ENCODE results near the gene ZFAND2A. TPM values are rescaled to one million over a fixed set of nuclear protein-coding genes. Genes with fewer than 3 reads are reported as not detected.
"Not testable (repeated sequence)": the region's sequence is repeated elsewhere in the genome, so short reads cannot be mapped to it uniquely, and the experiment has no call there.

Gene ZFAND2A
- total RNA-seq, 1 donor from 2014 or later = 23.5 TPM

GRCh38 chr7:1175967-1176851 is 16.2 kb upstream of the ZFAND2A start:
- DNase-seq (ENCODE audit: extremely low read depth, low read depth, low spot score) = no peak

- no peak for DNase-seq (ENCODE audit: extremely low read depth, low read depth, low spot score)
Measured at GRCh38 chr7:1175597-1175966, 15.6 kb upstream of the ZFAND2A start.

GRCh38 chr7:1174881-1175596 is 15.0 kb upstream of the ZFAND2A start:
- no peak for DNase-seq (ENCODE audit: extremely low read depth, low read depth, low spot score)

DNA sequence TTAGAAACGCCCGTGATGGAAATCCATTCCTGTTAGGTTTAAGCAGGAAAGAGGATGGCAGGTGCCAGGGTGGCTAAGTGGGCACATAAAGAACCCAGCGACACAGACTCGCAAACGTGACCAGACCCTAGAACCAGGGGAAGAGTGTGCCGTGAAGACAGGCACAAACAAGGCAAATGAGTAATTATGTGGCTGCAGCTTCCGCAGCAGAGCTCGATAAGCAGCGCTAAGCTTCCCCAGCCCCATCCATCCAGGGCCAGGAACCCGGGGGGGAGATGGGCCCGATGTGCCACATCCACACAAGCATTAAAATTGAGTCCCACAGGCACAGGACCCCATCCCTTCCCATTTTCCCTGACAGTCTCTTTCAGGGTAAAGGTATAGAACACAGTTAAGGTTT is 14.0 kb upstream of the ZFAND2A start:
- DNase-seq (ENCODE audit: extremely low read depth, low read depth, low spot score) = no peak

GRCh38 chr7:1172666-1173523 is 12.9 kb upstream of the ZFAND2A start:
- no peak for DNase-seq (ENCODE audit: extremely low read depth, low read depth, low spot score)

DNA sequence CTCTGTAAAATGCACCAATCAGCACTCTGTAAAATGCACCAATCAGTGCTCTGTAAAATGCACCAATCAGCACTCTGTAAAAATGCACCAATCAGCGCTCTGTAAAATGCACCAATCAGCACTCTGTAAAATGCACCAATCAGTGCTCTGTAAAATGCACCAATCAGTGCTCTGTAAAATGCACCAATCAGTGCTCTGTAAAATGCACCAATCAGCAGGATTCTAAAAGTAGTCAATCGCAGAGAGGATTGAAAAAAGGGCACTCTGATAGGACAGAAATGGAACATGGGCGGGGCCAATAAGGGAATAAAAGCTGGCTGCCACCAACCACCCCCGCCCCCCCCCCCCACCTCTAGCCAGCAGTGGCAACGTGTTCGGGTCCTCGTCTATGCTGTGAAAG is 11.5 kb upstream of the ZFAND2A start:
- not testable (repeated sequence) for DNase-seq (ENCODE audit: extremely low read depth, low read depth, low spot score)

GRCh38 chr7:1170741-1171501 is 10.9 kb upstream of the ZFAND2A start:
- DNase-seq (ENCODE audit: extremely low read depth, low read depth, low spot score) = no peak

DNA sequence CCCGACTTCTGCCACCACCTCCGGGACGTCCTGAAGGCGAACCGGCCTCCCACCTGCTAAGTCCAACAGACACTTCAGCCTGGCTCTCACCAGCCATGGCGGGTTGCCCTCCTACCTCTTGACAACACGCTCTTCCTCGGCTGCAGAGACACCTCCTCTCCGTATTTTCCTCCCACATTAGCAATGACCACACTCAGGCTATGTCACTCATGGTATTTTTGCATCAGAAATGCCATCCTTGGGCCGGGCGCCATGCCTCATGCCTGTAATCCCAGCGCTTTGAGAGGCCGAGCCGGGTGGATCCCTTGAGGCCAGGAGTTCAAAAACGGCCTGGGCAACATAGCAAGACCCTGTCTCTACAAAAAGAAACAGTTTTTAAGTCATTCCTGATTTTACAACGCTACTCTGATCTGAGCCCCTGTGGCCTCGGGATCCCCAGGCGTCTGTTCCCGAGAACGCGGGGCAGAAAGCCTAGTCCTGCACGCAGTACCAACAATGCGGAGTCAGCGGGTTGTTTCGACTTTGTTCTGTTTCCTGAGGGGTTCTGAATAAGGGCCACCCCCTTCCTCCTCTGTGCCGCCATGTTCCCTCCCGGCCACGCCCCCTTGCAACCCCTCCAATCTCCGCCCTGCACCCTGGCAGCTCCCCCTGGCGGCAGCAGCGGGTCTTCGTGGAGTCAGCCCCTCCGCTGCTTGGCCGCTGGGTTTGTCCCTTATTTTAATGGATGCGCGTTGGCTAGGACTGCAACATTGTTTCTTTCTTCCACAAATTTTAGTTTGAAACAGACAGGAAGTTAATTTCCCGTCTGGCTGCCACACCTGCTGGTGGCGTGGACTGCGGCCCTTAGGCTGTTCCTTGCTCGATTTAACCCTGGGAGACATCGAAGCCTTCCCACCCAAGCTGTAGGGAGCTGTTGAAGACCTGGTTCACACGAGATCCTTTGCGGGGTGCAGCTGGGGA is 9.7 kb upstream of the ZFAND2A start:
- DNase-seq (ENCODE audit: extremely low read depth, low read depth, low spot score) = no peak

DNA sequence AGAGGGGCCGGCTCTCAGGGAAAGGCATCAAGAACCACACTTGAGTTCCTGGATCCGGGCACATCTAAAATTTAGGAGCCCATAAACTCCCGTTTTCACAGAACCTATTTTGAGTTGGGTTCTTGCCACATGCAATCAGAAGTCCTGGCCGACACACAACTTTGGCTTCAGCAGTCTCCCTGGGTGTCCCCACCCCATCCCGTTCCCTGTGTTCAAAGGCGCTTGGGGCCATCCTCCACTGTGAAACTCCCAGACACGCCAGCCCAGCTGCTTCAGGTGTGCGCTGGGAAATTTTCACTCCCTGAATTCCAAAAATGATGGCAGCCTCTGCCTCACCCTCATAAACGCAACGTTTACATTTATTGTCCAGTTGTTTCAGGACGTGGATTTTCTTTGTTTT is 8.4 kb upstream of the ZFAND2A start:
- DNase-seq (ENCODE audit: extremely low read depth, low read depth, low spot score) = no peak

DNA sequence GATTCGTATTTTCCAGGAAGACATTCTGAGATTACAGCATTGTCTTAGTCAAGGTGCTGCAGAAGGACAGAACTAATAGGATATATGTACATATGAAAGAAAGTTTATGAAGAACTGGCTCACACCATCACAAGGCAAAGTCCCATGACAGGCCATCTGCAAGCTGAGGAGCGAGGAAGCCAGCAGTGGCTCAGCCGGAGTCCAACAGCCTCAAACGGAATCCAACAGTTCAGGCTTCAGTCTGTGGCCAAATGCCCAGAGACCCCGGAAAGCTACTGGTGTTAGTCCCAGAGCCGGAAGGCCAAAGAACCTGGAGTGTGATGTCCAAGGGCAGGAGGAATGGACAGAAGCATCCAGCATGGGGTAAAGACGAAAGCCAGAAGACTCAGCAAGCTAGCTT is 4.4 kb upstream of the ZFAND2A start:
- no peak for DNase-seq (ENCODE audit: extremely low read depth, low read depth, low spot score)

DNA sequence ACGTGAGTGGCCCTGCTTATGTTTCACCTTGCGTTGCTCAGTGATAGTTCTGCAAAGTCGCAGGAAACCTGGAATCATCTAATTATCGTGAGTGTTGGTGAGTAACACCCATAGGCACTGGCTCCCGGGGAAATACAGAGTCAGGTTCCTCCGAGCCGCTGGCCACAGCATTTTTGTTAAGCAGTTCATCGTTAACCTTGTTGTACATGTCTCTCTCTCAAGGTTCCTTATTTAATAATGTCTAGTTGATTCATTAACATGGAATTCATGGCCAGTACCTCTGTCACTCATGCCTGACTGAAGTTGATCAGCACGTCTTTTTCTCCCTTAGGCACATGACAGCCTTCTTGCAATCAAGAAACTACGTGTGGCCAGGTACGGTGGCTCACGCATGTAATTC is 3.1 kb upstream of the ZFAND2A start:
- DNase-seq (ENCODE audit: extremely low read depth, low read depth, low spot score) = no peak

GRCh38 chr7:1160670-1161021 is 650 bp upstream of the ZFAND2A start:
- no peak for DNase-seq (ENCODE audit: extremely low read depth, low read depth, low spot score)

DNA sequence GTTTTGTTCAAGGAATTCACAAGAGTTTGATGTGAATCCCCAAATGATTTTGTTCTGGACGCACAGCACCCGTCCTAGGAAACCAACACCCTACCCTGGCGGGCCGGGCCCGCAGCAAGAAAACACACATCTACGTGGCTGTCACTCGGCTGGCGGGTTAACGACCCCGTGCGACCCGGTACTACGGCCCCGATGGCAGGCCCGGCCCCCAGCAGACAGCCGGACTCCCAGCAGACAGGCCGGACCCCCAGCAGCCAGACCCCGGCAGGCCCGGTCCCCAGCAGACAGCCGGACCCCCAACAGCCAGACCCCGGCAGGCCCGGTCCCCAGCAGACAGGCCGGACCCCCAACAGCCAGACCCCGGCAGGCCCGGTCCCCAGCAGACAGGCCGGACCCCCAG is 765 bp downstream of the ZFAND2A start:
- DNase-seq (ENCODE audit: extremely low read depth, low read depth, low spot score) = not testable (repeated sequence)

DNA sequence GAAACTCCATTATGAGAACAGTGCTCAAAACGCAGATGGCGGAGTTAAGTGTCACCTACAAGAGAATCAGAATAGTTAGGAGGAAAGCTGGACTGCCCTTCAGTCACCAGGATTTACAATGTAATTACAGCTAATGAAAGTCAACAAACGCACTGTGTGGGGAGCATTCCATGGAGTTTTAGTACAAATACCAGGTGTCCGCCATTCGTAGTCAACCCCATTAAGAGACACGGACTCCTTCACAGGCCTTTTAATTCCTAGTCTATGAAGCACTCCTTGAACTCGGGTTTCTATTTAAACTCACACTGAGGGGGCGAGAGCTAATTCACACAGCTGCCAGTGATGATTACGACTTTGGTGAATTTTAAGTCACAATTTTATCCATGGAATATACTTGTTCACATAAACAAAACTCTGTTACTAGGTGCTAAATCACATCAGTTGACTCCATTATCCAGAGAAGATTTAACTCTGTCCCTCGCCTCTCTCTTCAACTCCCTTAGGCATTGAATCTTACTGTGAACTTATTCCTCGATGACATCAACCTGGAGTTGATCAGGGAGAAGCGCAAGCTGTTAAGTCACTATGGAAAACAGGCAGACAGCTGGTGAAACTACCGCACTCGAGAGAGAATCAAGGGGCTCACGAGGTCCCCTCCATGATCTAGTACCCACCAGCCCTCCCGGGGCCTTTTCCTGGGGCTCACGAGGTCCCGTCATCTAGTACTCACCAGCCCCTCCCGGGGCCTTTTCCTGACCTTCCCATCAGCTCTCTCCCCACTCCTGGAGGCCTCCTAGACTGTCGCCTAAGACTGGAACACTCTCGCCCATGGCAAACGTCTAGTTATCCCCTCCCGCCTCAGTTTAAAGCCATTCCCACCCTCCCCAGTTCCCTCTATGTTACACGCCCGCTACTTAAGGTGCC is 1.5 kb downstream of the ZFAND2A start:
- no peak for DNase-seq (ENCODE audit: extremely low read depth, low read depth, low spot score)

- no peak for DNase-seq (ENCODE audit: extremely low read depth, low read depth, low spot score)
Measured at GRCh38 chr7:1156782-1157535, 3.0 kb downstream of the ZFAND2A start.

- not testable (repeated sequence) for DNase-seq (ENCODE audit: extremely low read depth, low read depth, low spot score)
Measured at GRCh38 chr7:1155818-1156781, 3.9 kb downstream of the ZFAND2A start.

All from glomerular endothelial cell (primary cell).